Stimulated activated CD8-positive, alpha-beta memory T cell treated with anti-CD3 and anti-CD28 coated beads, Interleukin-15, amount 100 ng/mL, for 24 hours (primary cell): ENCODE results near the gene LCN10.
"Not testable (repeated sequence)": the region's sequence is repeated elsewhere in the genome, so short reads cannot be mapped to it uniquely, and the experiment has no call there.

ENCODE experiments used
- DNase-seq: peaks from one replicate; pipeline ENCODE4 v3.0.0-alpha.2; 2020; ENCODE audit warnings: low read depth

LCN10 gene

DNA sequence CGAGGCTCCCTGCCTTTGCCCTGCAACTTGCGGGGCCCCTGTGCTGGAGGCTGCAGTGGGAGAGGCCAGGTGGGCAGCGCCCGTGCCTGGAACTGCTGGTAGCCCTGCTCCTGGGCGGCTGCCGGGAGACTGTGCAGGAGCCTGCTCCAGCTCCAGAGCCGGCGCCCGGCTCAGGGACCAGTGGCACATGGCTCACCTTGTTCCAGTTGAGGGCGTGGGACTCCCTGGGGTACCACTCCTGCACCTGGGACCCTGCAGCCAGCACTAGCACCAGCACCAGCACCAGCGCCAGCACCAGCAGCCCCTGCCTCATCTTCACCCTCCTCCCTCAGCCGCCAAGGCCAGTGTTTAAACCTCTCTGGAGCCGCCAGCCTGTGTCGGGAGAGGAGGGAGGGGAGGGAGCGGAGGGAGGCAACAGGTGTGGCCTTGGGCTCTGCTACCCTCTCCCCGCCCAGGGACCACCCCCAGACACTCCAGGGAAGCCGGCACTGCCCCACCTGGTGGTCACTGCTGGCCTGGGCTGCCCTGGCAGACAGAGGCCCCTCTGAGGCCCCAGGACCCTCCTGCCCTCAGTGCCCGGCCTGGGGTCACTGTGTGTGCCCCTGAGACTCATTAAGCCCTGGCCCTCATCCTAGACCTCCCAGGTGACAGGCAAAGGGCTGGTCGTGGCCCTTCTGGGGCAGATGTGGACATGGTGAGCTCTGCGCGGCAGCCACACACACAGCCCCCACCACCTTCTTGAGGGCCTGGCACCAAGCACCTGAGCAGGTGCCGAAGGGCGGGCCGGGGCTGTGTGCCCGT, at the start of gene LCN10:
Gene LCN10, minus strand, starts transcription at position 350 of the 801 bp plus-strand sequence. Its CDS starts 37 bp downstream, at position 313.
- DNase-seq, result no peak

DNA sequence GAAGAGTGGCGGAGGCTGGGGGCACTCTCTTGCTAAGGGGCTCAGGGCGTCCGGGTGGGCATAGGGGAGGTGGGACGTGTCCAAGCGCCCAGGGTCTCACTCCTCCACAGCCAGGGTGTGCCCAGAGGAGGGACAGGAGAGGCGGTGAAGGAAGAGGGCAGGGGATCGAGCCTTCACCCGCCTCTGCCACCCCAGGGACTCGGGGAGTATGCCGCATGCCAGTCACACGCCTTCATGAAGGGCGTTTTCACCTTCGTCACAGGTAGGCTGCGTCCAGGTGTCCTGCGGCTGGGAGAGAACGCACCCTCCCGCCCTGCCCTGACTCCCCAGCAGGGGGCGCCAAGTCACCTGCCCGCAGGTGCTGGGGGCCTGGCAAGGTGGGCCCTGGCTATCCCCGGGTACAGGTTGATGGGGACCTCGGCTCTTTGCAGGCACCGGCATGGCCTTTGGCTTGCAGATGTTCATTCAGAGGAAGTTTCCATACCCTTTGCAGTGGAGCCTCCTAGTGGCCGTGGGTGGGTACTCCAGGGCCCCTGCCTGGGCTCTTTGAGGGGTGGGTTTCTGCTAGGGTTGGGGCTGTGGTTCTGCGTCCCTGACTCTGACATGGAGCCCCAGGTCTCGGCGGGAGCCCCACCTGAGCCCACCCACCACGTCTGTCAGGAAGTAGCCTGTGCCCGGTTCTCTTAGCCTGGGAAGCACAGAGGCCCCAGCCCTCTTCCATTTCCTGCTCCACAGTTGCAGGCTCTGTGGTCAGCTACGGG, 49.0 kb upstream of the LCN10 start:
- peak; percentile 28 for DNase-seq

DNA sequence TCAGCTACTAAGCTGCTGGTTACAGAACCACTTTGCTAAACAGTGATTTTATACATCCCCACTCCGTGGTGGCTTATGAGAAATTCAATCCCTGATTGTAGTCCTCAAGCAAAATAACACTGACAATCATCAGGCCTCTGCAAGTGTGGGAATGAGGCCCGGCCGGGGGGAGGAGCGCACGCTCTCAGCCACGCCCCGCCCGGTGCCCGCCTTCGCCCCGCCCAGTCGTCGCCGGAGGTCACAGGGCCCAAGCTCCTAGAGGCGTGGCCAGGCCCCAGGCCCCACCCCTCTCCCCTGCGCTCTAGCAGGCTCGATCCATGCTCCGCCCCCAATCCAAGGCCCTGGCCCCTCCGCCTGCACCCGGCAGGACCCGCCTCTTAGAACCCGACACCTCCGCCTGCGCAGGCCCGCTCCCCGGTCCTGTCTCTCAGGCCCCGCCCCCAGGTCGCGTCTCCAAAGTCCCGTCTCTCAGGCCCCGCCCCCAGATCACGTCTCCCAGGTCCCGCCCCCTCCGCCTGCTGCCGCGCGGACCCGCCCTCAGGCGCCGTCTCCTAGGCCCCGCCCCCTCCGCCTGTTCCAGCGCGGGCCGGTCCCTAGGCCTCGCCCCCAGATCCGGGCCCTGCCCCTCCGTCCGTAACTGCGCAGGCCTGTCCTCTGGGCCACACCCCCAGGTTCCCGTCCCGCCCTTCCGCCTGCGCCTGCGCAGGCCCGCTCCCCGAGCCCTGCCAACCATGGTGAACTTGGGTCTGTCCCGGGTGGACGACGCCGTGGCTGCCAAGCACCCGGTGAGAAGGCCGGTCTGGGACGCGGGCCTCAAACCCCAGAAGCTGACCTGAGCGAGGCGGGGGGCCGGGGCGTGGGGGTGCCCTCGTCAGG, 48.1 kb upstream of the LCN10 start, which contains the start of gene TMEM141:
Gene TMEM141, plus strand, starts transcription at position 705 of the 876 bp plus-strand sequence. Its CDS starts 27 bp downstream, at position 732.
- DNase-seq, result peak; percentile 98

DNA sequence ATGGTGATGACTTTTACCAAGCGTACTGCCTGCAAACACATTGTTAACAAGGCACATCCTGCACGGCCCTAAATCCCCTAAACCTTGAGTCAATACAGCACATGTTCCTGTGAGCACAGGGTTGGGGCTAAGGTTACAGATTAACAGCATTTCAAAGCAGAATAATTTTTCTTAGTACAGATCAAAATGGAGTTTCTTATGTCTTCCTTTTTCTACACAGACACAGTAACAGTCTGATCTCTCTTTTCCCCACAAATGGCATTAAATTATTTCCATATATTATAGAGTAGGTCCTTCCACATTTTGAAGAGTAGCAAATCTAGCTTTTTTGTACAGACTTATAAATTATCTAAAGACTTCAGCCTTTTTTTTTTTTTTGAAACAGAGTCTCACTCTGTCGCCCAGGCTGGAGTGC, 46.8 kb upstream of the LCN10 start:
- no peak for DNase-seq

DNA sequence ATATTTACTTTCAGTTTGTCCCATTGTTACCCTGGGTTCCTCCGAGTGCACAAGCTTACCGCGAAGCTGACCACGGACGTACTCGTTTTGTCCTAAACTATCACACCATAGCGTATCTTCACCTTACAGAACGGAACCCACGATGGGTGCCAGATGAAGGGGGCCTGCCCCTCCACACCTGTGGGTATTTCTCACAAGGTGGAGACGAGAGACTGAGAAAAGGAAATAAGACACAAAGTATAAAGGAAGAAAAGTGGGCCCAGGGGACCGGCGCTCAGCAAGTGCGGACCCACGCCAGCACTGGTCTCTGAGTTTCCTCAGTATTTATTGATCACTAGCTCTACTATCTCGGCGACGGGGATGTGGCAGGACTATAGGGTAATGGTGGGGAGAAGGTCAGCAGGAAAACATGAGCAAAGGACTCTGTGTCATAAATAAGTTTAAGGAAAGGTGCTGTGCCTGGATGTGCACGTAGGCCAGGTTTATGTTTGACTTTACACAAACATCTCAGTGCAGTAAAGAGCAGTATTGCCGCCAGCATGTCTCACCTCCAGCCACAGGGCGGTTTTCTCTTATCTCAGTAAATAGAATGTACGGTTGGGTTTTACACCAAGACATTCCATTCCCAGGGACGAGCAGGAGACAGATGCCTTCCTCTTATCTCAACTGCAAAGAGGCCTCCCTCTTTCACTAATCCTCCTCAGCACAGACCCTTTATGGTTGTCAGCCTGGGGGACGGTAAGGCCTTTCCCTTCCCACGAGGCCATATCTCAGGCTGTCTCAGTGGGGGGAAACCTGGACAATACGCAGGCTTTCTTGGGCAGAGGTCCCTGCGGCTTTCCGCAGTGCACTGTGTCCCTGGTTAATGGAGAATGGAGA, 46.1 kb upstream of the LCN10 start:
- not testable (repeated sequence) for DNase-seq

DNA sequence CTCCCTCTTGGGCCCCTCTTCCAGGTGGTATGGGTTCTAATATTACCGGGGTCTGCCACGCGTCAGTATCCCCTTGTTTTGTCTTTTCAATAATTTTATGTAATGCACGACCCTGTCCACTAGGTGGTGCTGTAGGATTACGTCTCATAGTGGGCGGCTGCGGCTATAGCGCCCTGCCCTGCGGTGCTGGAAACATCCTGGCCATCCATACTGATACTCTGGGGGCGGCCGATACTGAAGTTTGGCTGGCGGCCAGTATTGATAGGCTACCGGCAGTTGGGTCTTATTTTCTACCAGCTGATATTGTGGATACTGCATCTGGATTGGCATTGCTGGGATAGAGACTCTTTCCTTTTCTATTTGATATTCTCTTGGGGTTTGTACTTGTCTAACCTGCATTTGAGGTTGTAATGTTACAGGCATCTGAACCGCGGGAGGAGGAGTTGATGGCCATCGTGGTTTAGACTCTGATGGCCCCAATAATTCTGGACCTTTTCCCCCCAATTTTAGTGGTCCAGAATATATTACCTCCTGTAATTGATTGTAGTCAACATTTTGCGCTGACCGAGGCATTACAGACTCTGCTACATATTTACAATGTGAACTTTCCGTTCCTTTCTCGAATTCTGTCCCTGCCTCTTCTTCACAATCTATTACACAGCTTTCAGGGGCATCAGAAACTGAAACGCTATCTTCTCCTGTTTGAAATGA, 45.1 kb upstream of the LCN10 start:
- peak; percentile 35 for DNase-seq

DNA sequence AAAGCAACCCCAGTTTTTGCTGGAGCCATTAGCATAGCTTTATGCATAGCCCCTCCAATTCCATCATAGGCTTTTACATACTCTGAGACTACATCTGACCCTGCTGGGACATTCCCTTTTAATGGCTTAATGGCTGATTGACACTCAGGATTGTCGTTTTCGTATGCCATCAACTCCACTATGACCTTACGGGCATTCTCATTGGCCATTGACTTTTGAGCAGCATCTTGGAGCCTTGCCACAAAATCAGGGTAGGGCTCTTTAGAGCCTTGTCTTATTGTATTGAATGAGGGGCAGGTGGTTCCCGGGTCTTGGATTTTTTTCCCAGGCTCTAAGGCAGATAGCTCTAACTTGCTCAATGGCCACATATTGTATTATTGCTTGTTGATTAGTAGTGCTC, 44.2 kb upstream of the LCN10 start:
- DNase-seq, result not testable (repeated sequence)

DNA sequence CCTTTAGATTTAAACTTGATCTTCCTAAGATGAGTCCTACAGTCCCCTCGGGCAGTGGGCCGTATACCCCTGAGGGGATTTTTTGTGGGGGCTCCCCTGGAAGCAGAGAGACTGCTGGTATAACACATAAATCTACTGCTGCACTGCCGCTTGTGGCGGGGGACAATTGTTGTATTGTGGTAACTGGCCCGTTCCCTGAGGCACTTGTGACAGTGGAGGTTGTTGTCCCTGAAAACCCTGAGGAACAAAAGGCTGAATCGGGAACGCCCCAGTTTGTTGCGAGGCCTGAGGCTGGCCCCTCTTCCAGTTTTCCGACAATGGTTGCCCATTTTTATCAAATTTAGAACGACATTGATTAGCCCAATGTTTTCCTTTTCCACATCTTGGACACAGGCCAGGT, 43.7 kb upstream of the LCN10 start:
- no peak for DNase-seq

DNA sequence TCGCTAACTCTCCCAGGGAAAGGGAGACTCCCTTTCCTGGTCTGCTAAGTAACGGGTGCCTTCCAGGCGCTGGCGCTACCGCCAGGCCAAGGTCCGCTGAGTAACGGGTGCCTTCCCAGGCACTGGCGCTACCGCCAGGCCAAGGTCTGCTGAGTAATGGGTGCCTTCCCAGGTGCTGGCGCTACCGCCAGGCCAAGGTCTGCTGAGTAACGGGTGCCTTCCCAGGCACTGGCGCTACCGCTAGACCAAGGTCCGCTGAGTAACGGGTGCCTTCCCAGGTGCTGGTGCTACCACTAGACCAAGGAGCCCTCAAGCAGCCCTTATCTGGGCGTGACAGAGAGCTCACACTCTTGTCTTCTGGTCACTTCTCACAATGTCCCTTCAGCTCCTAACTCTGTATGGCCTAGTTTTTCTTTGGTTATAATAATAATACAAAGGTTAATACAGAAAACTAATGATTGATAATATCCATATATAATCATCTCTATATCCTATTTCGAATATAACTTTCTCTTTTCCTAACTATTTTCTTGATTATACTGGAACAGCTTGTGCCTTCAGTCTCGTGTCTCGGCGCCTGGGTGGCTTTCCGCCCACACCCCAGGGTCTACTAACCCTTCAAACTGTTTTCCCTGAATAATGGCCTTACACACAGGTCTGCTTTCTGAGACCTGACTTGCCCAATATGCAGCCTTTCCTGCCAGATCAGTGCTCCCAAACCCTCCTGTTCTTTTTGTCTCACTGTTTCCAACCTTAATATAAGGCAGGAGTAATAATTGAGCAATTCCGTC, 43.0 kb upstream of the LCN10 start:
- not testable (repeated sequence) for DNase-seq

DNA sequence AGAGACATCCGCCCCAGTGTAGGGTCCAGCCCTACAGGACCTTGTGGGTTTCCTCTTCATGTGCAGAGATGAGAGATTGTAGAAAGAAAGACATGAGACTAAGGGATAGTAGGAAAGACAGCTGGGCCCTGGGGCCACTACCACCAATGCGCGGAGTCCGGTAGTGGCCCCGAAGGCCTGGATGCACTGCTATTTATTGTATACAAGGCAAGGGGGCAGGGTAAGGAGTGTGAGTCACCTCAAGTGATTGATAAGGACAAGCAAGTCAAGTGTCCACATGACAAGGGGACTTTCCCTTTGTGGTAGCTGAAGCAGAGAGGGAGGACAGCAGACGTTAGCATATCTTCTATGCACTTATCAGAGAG, 42.2 kb upstream of the LCN10 start:
- no peak for DNase-seq

DNA sequence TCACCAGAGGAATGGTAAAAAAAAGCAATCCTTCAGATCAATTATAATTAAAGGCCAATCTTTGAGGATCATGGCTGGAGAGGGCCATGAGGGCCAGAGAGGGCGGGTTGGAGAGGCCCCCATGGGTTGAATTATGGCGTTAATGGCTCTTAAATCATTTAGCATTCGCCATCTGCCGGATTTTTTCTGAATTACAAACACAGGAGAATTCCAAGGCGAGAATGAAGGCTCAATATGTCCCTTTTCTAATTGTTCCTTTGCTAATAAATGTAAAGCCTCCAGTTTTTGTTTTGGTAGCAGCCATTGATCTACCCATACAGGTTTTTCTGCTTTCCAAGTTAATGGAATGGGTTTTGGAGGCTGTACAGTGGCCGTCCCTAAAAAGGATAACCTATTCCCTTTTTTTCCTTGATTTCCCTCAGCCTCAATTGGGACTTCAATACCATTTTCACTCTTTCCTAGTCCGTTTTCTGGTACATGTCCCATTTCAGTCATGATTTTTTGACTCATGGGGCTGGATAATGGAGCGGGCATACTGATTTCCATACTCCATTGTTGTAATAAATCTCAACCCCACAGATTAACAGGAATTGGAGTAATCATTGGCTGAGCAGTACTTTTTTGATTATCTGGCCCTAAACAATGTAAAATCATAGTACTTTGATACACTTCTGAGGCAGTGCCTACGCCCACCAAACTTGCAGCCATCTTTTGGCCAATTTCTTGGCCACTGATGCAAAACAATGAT, 41.7 kb upstream of the LCN10 start:
- DNase-seq, result no peak

DNA sequence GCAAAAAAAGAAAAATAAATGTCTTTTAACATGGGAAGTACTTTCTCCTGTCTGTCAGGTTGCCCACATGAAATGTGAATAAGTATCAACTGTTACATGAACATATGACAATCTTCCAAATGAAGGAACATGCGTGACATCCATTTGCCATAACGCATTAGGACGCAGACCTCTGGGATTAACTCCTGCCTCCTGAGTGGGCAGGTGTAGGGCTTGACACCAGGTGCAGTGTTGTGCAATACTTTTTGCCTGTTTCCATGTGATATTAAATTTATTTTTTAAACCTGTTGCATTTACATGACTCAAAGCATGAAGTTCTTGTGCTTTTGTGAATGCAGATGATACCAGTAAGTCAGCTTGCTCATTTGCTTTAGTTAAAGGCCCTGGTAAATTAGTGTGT, 39.7 kb upstream of the LCN10 start:
- no peak for DNase-seq

DNA sequence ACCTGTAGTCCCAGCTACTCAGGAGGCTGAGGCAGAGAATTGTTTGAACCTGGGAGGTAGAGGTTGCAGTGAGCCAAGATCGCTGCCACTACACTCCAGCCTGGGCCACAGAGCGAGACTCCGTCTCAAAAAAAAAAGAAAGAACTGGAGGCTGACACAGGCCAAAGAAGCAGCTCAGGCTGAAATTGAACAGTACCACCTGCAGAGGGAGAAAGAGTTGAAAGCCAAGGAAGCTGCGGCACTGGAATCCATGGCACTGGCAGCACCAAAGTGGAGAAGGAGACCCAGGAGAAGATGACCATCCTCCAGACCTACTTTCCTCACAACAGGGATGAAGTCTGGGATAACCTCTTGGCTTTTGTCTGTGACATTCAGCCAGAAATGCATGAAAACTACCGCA, 37.1 kb upstream of the LCN10 start:
- no peak for DNase-seq

DNA sequence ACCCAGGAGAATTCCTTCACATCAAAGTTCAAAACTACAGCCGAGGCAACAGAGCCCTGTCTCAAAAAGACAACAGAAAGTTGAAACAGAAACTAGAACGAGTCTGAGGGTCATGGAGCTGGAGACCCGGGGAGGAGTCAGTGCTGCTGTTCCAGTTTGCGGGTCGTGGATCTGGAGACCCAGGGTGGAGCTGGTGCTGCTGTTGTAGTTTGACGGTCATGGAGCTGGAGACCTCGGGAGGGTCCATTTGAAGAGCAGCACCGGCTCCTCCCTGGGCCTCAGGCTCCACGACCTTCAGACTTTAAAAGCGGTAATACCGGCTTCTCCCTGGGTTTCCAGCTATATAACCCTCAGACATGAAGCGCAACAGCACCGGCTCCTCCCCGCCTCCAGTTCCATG, 34.6 kb upstream of the LCN10 start:
- no peak for DNase-seq

DNA sequence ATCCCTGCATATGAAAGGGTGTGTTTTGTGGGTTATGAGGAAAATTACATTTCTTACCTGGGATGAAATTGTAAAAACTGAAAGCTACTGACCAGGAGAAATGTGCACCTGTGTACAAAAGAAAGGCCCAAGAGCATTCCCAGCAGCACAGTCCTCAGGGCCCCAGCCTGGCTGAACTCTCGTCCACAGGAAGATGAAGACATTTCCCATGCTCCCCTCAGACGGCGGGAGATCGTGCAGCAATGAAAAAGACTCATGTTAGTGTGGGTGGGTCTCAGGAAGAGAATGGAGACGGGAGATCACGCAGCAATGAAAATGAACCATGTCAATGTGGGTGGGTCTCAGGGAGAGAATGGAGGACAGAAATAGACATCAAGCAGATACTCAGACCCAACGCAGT, 34.2 kb upstream of the LCN10 start:
- no peak for DNase-seq

DNA sequence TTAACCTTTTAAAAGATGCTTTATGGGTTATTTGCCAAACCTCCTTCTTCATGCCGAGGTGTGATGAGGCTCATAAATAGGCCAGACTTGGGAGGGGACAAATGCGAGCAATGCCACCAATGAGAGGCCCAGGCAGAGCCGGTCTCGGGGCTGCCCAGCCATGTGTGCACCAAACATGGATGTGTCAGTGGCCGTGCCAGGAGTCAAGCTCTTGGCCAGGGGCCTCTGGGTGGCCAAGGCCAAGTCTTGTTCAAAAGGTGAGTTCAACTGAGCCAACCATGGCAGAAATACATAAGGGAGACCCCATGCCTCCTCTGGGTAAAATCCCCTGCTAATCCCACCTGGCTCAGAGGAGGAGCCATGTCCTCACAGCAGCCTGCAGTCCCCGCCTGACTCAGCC, 32.5 kb upstream of the LCN10 start:
- no peak for DNase-seq

DNA sequence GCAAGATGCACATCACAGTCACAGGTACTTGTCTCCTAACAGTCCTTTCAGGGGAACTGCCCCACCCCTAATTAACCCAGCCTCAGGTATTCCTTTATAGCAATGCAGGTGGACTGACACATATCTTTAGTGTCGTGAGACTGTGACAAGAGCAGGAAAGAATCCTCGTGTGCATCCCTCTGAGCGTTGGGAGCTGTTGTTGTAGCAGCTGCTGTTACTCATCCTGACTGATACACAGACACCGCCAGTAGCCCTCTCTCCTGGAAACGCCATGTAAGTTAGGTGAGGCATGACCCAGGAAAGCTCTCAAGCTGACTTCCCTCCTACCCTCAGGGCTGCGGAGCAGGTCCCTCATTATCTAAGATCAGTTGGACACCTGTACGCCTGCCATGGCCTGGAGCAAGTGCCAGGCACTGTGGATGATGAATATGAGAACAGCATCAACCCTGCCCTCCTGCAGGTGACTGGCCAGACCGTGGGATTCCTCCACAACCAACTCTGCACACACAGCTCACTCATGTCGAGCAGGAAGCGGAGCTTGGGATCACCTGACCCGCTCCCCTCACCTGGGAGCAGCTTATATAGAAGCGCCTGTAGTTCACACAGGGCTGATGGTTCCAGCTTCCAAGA, 31.8 kb upstream of the LCN10 start:
- no peak for DNase-seq

DNA sequence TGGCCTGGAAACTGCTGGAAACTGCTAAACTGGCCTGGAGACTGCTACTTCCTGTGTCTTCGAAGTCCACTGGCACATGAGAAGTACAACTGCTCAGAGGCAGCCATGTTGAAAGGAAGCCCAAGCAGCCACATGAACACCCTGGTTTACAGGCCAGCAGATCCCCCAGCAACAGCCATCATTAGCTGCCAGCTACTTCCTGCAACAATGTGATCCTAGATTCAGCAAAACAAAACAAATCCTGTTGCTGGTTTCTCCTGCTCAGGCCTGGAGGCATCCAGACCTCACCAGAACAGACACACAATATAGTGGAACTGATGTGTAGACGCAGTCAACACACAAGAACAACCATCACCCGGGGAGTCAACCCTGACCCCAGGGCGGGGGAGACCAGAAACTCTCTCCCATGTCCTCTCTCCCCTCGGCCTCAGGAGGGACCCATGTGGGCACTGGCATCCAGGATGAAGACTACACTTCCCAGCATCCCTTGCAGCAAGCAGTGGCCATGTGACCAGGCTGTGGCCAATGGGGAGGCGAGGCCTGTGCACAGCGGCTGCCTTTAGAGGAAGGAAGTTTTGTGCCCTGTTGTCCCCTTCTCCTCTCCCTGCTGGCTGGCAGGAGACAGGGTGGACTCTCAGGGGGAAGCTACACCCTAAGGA, 30.8 kb upstream of the LCN10 start:
- DNase-seq, result no peak
